ENCODE results near the gene NBPF9. TPM values are rescaled to one million over a fixed set of nuclear protein-coding genes. Genes with fewer than 3 reads are reported as not detected.
"Not testable (repeated sequence)": the region's sequence is repeated elsewhere in the genome, so short reads cannot be mapped to it uniquely, and the experiment has no call there.

NBPF9 gene, protein sequence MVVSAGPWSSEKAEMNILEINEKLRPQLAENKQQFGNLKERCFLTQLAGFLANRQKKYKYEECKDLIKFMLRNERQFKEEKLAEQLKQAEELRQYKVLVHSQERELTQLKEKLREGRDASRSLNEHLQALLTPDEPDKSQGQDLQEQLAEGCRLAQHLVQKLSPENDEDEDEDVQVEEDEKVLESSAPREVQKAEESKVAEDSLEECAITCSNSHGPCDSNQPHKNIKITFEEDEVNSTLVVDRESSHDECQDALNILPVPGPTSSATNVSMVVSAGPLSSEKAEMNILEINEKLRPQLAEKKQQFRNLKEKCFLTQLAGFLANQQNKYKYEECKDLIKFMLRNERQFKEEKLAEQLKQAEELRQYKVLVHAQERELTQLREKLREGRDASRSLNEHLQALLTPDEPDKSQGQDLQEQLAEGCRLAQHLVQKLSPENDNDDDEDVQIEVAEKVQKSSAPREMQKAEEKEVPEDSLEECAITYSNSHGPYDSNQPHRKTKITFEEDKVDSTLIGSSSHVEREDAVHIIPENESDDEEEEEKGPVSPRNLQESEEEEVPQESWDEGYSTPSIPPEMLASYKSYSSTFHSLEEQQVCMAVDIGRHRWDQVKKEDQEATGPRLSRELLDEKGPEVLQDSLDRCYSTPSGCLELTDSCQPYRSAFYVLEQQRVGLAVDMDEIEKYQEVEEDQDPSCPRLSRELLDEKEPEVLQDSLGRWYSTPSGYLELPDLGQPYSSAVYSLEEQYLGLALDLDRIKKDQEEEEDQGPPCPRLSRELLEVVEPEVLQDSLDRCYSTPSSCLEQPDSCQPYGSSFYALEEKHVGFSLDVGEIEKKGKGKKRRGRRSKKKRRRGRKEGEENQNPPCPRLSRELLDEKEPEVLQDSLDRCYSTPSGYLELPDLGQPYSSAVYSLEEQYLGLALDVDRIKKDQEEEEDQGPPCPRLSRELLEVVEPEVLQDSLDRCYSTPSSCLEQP (N-terminal part only)
- 6.8 and 6.9 TPM in 2 replicates for polyA plus RNA-seq (2013)

DNA sequence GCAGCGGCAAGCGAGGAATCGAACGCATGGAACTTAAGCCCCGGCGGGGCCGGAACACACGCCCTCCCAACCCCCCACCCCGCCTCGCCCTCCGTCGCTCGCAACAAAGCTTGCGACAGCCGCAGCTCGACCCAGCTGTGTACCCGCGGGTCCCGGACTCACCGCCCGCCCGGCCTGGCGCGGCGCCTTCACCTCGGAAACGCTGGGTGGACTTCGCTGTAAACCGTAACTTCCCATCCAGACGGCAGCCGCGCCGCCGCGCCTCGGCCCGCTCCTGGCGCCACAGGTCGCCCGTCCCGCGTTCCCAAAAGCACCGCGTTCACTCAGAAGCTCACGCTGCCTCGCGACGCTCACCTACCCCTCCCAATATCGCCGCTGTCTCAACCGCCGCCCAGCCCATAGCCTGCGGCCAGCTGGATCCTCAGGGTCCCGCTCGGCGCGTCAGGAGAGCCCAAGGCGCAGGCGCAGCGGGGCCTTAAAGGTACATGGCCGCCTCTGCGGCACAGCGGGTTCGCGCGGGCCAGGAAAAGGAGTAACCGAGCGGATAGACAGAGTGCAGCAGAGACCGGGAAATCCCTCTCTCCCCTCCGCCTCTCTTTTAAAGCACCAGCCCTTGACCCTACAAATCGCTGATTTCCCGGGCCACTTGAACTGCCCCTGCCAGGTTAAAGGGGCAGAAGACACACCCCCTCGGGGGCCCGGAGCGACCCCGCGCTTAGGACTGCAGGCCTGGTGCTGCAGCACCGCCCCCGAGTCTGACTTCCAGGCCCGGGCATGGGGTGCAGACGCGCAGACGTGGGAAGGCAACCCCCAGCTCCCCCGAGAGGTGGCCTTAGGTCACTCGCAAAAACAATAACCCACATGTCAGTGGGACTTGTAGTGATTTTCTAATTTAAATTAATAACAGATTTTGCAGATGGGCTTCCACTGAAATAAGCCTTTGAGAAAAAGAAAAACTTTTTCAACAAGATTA is at the start of gene NBPF9:
Gene NBPF9 (minus strand): TSS at position 443 of the 973 bp plus-strand sequence. CDS start 21,412 bp downstream, outside the sequence.
- not testable (repeated sequence) for H3K14ac ChIP-seq (ENCODE audit: low read length); H3K4ac ChIP-seq (ENCODE audit: low read depth, low read length); H3K4me1 ChIP-seq (ENCODE audit: control insufficient read depth in 1 of 2, insufficient read depth in 2 of 2, low read length in 2 of 2); H2BK120ac ChIP-seq (ENCODE audit: insufficient read depth, low read length, poor library complexity); H2BK5ac ChIP-seq (ENCODE audit: low read depth, low read length, poor library complexity); H3K79me2 ChIP-seq (ENCODE audit: control insufficient read depth, insufficient read depth, low read length, poor library complexity); H4K91ac ChIP-seq (ENCODE audit: low read depth, low read length); H2BK12ac ChIP-seq (ENCODE audit: low read length); H3K9me3 ChIP-seq (ENCODE audit: insufficient read depth, low read depth, low read length); H3K27ac ChIP-seq (ENCODE audit: low read depth, low read length); H4K8ac ChIP-seq (ENCODE audit: low read depth, low read length); H2AFZ ChIP-seq (ENCODE audit: insufficient read depth, low read length, poor library complexity); H3K23ac ChIP-seq (ENCODE audit: low read length); H3K27me3 ChIP-seq (ENCODE audit: insufficient read depth, low read length); H3K79me1 ChIP-seq (ENCODE audit: low read length); H4K12ac ChIP-seq (ENCODE audit: low read depth, low read length); H3K9ac ChIP-seq (ENCODE audit: low read length); H3K18ac ChIP-seq (ENCODE audit: low read length); H2AK5ac ChIP-seq (ENCODE audit: low read length); H3K36me3 ChIP-seq (ENCODE audit: control insufficient read depth in 1 of 2, insufficient read depth in 2 of 2, low read length in 2 of 2)
- DNase-seq, result peak; percentile 33 to 59
- peak within 1 kb of the TSS; percentile 64 for H3K4me3 ChIP-seq (ENCODE audit: low read depth, low read length)
- H3K4me2 ChIP-seq (ENCODE audit: low read length), result peak within 1 kb of the TSS; percentile 47
- no CpG with 5 or more reads among the region's 85 CpGs for WGBS (ENCODE audit: extremely low coverage, insufficient coverage, insufficient read length)

DNA sequence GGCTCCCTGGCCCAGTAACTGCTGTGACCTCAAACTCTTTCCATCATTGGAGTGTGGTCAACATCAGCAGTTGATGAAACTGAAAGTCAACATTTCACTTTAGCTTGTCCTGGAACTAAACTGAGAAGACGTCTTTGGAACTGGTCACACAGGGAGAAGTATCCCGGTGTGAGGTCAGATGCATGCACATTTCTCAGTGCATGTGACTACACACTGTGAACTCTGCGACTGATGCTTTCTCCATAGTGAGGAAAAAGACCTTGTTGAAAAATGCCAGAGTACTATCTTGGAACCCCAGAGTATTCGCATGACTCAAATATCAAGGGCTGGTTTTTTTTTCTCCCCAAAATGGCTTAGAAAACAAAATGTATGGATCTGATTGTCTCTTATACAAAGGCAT is 46.6 kb upstream of the NBPF9 start:
- not testable (repeated sequence) for H4K91ac ChIP-seq (ENCODE audit: low read depth, low read length); H3K18ac ChIP-seq (ENCODE audit: low read length); H3K4me2 ChIP-seq (ENCODE audit: low read length); H3K36me3 ChIP-seq (ENCODE audit: control insufficient read depth in 1 of 2, insufficient read depth in 2 of 2, low read length in 2 of 2); H4K8ac ChIP-seq (ENCODE audit: low read depth, low read length); H2AFZ ChIP-seq (ENCODE audit: insufficient read depth, low read length, poor library complexity); H3K79me2 ChIP-seq (ENCODE audit: control insufficient read depth, insufficient read depth, low read length, poor library complexity); H2AK5ac ChIP-seq (ENCODE audit: low read length); H3K4me3 ChIP-seq (ENCODE audit: low read depth, low read length); H2BK120ac ChIP-seq (ENCODE audit: insufficient read depth, low read length, poor library complexity); H3K4ac ChIP-seq (ENCODE audit: low read depth, low read length); DNase-seq; H3K9ac ChIP-seq (ENCODE audit: low read length); H3K79me1 ChIP-seq (ENCODE audit: low read length); H3K14ac ChIP-seq (ENCODE audit: low read length); H4K12ac ChIP-seq (ENCODE audit: low read depth, low read length); H3K9me3 ChIP-seq (ENCODE audit: insufficient read depth, low read depth, low read length); H3K27ac ChIP-seq (ENCODE audit: low read depth, low read length); H3K4me1 ChIP-seq (ENCODE audit: control insufficient read depth in 1 of 2, insufficient read depth in 2 of 2, low read length in 2 of 2); H2BK12ac ChIP-seq (ENCODE audit: low read length); H3K23ac ChIP-seq (ENCODE audit: low read length); H2BK5ac ChIP-seq (ENCODE audit: low read depth, low read length, poor library complexity); H3K27me3 ChIP-seq (ENCODE audit: insufficient read depth, low read length)
- no CpG with 5 or more reads among the region's 4 CpGs for WGBS (ENCODE audit: extremely low coverage, insufficient coverage, insufficient read length)

DNA sequence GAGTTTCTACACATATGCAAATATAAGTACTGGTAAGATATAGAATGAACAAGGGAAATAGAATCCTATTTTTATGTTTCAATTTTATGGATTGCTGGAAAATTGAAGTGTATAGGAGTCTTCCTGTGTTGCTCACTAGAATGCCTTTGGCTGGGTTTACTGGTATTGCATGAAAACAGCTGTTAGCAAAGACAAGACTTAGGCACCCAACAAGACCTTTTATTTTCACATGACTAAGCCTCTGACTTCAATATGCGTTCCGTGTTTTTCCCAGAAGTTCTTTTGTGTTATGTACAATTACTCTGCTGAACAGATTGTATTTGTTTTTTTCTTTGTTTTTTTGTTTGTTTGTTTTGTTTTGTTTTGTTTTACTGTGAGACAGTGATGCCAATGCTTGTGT is 34.2 kb upstream of the NBPF9 start:
- WGBS (ENCODE audit: extremely low coverage, insufficient coverage, insufficient read length), result no CpG with 5 or more reads among the region's 2 CpGs
- H3K27ac ChIP-seq (ENCODE audit: low read depth, low read length); H3K4me1 ChIP-seq (ENCODE audit: control insufficient read depth in 1 of 2, insufficient read depth in 2 of 2, low read length in 2 of 2); H3K4ac ChIP-seq (ENCODE audit: low read depth, low read length); H3K27me3 ChIP-seq (ENCODE audit: insufficient read depth, low read length); H3K79me1 ChIP-seq (ENCODE audit: low read length); H4K8ac ChIP-seq (ENCODE audit: low read depth, low read length); H3K9ac ChIP-seq (ENCODE audit: low read length); H3K14ac ChIP-seq (ENCODE audit: low read length); H2AFZ ChIP-seq (ENCODE audit: insufficient read depth, low read length, poor library complexity); H3K23ac ChIP-seq (ENCODE audit: low read length); H3K4me3 ChIP-seq (ENCODE audit: low read depth, low read length); H3K4me2 ChIP-seq (ENCODE audit: low read length); H4K91ac ChIP-seq (ENCODE audit: low read depth, low read length); H2AK5ac ChIP-seq (ENCODE audit: low read length); H3K79me2 ChIP-seq (ENCODE audit: control insufficient read depth, insufficient read depth, low read length, poor library complexity); H3K18ac ChIP-seq (ENCODE audit: low read length); H2BK12ac ChIP-seq (ENCODE audit: low read length); DNase-seq; H2BK5ac ChIP-seq (ENCODE audit: low read depth, low read length, poor library complexity); H2BK120ac ChIP-seq (ENCODE audit: insufficient read depth, low read length, poor library complexity); H4K12ac ChIP-seq (ENCODE audit: low read depth, low read length); H3K36me3 ChIP-seq (ENCODE audit: control insufficient read depth in 1 of 2, insufficient read depth in 2 of 2, low read length in 2 of 2); H3K9me3 ChIP-seq (ENCODE audit: insufficient read depth, low read depth, low read length): not testable (repeated sequence)

DNA sequence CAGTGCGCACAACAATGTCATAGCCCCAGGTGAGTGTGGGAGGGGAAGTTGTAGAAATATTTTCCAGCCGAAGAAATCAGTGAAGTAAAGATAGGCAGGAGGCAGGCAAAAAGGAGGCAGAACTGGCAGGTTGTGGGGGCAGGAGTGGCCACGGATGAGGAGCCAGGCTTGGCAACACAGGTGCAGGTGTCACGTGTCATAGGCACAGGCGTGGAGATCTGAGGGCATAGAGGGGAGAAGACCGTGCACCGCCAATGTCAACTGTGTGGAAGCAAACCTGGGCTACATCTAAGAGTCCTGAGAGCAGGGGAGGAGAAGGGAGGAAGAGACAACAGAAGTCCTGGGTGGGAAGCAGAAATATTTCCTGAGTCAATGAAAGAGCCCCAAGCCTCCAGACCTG is 27.6 kb upstream of the NBPF9 start:
- H3K9me3 ChIP-seq (ENCODE audit: insufficient read depth, low read depth, low read length); H4K8ac ChIP-seq (ENCODE audit: low read depth, low read length); H2BK5ac ChIP-seq (ENCODE audit: low read depth, low read length, poor library complexity); H3K4me1 ChIP-seq (ENCODE audit: control insufficient read depth in 1 of 2, insufficient read depth in 2 of 2, low read length in 2 of 2); H3K9ac ChIP-seq (ENCODE audit: low read length); H4K12ac ChIP-seq (ENCODE audit: low read depth, low read length); H2BK12ac ChIP-seq (ENCODE audit: low read length); H2AFZ ChIP-seq (ENCODE audit: insufficient read depth, low read length, poor library complexity); H3K27me3 ChIP-seq (ENCODE audit: insufficient read depth, low read length); H3K27ac ChIP-seq (ENCODE audit: low read depth, low read length); H3K79me2 ChIP-seq (ENCODE audit: control insufficient read depth, insufficient read depth, low read length, poor library complexity); H2AK5ac ChIP-seq (ENCODE audit: low read length); H4K91ac ChIP-seq (ENCODE audit: low read depth, low read length); H3K18ac ChIP-seq (ENCODE audit: low read length); H2BK120ac ChIP-seq (ENCODE audit: insufficient read depth, low read length, poor library complexity); H3K4me3 ChIP-seq (ENCODE audit: low read depth, low read length); H3K4me2 ChIP-seq (ENCODE audit: low read length); H3K14ac ChIP-seq (ENCODE audit: low read length); H3K23ac ChIP-seq (ENCODE audit: low read length); H3K79me1 ChIP-seq (ENCODE audit: low read length); H3K4ac ChIP-seq (ENCODE audit: low read depth, low read length); H3K36me3 ChIP-seq (ENCODE audit: control insufficient read depth in 1 of 2, insufficient read depth in 2 of 2, low read length in 2 of 2); DNase-seq: not testable (repeated sequence)
- no CpG with 5 or more reads among the region's 7 CpGs for WGBS (ENCODE audit: extremely low coverage, insufficient coverage, insufficient read length)
